ENCODE measurements around the gene ANO2.

The ANO2 gene

DNA sequence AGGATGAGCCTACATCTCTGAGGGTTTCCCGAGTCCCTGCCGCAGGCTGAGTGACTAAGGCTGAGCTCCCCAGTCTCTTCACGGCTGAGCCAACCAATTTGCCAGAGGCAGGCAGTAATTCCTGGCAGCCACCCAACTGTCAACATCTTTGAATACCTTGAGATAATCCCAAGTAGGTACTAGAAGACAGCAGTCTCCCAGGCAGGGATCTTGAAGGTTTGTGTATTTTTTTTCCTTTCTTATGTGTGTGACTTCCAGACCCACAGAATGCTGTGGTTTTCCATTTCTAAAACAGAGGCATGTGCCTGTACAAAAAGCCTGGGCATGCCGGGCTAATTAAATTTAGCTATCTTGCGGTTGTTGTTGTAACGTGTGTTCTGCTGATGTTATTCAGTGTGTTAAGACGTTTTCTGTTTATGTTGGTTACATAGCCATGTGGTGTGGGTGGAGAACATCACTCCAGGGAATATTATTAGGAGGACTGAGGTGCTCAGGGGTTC, 155.5 kb downstream of the ANO2 start:
- FAIRE-seq (no peak), DNase-seq (ENCODE audit: insufficient read length, low spot score) (no peak)

DNA sequence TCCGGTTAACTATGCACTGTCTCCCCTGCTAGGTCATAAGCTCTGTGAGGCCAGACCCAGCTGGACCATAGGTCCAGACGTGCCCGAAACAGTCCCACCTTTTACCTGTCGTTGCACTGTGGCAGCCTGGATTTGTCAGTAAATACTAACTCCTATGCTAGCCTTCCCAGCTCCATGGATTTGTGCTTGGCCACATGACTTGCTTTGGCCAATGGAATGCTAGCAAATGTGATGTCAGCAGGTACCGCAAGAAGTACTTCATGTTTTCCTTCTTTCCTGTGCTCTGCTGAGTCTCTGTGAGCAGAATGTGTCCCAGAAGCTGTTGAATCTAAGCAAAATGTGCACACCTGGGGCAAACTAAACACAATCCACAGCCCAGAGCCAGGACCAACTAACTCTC, 157.2 kb downstream of the ANO2 start:
- no peak for DNase-seq (ENCODE audit: insufficient read length, low spot score)
- peak; percentile 51 for FAIRE-seq

DNA sequence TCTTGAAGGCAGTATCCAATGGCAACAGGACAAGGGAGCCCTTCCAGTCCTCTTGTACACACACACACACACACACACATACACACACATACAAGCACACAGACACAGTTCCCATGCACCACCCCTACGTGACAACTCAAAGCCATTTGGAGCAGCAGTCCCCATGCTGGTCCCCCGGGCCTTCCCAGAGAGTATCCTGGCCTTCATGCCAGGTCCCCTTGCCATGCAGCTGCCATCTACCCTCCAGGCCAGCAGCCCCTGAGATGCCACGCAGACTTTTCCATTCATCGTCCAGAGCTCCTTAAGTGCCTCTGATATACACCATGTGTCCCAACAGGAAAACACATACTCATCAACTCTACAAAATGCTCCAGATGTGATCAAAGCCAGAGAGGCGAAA, 159.5 kb downstream of the ANO2 start:
- no peak for FAIRE-seq

DNA sequence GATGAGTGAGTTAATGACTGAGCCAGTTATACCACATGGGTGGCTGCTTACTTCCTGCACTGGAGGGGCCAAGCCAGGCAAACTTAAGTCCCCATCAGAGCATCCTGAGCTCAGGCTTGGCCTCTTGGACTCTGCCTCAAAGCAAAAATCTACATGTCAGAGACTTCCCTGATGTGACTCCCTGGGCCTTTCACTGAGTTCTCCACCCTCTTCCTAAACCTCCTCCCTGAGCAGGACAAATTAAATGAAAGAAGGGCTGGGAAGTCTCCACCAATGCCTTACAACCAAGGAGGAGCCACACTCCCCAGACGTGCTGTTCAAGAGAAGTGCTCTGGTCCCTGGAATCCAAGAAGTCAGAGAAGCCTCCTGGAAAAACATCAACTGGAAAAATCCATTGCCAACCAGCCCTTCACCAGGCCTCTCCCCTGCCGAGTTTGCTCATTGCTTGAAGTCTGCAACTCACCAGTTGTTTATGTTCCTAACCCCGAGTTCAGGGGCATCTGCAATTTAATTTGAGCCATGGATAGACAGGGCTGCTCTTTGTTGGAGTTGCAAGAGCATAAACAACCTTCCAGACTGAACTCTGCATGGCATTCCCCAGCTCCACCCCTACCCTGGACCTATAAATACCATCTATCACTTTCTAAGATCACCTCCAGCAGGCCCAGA, 160.5 kb downstream of the ANO2 start:
- DNase-seq (ENCODE audit: insufficient read length, low spot score) (no peak), FAIRE-seq (no peak)

More for the DNA sequence above, 159.5 kb downstream of the ANO2 start:
- no peak for DNase-seq (ENCODE audit: insufficient read length, low spot score)

DNA sequence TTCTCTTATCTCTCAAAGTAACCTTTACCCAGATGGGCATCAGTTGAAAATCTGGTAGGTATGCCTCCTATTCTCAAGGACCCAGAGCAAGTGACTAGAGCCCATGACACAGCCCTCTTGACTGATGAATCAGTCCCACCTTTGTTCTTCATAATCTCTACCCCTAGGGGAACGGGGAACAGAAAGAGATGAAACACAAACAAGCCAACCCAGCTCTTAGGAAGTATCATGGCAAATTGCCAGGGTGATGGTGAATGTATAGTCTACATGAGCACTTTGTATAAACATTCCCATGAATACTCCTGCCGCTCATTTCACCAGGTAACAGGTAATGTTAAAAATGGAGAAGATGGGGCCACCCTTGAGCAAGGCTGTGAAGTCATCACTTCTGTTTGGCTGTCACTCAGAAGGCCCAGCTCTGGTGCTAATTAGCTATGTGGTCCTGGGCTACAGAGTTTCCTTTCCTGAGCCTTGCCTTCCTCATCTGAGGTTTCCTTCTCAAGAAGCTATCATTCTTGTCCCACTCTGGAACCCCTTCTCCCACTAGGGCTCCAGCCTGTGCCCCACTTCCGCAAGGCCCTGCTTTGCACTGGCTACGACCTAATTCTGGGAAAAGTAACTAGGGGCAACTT, 161.7 kb downstream of the ANO2 start:
- FAIRE-seq (no peak), DNase-seq (ENCODE audit: insufficient read length, low spot score) (no peak)

DNA sequence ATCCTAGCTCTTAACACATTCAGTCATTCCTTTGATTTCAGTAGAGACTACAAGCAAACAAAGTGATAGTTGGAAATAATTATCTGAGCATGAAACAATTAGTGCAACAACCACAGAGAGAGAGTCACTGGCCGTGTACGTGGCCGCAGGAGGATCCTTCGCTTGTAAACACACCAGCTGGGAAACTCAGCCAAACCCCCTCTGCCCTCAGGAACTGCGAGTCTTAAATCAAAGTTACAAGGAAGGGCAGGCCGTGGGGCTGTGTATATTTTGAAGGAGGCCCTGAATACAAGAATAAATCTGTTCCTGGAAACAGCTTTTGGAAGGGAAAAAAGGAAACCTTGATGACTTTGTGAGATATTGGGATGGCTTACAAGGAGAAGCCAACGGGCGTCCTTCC, 164.5 kb downstream of the ANO2 start:
- DNase-seq (ENCODE audit: insufficient read length, low spot score) (no peak), FAIRE-seq (no peak)

DNA sequence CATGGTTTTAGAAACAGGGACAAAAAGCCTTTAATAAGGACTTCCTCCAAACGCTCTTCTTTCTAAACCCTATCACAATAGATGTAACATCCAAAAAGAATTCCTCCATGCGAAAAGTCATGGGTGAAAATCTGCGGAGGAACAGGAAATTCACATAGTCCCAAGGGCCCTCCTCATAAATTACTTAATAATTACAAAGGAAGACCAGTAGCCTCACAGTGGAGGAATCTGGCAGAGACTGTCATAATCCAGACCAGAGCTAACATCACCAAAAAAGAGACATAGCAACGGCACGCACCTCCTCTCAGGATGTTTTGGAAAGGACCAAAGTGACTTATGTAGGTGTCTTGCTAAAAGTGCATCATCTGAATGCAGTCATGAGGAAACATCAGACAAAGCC, 165.7 kb downstream of the ANO2 start:
- FAIRE-seq = no peak
- no peak for DNase-seq (ENCODE audit: insufficient read length, low spot score)

DNA sequence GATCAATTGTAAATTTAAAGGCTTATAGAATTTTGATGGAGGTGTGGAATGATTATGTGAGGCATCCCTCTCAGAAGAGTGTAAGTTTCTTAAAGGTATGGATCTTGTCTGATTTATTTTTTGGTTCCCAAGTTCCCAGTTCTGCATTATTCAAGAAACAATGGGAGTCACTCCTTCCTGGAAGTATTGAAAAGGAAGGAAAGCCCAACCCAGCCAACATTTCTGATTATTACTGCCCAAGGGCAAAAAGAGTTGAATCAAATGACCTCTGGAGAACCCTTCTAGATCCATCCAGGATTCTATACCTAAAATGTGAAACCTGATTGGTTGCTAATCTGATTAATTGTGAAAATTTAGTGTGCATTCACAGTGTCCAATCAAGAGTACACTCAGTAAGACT, 166.2 kb downstream of the ANO2 start:
- DNase-seq (ENCODE audit: insufficient read length, low spot score) = no peak
- FAIRE-seq = no peak

DNA sequence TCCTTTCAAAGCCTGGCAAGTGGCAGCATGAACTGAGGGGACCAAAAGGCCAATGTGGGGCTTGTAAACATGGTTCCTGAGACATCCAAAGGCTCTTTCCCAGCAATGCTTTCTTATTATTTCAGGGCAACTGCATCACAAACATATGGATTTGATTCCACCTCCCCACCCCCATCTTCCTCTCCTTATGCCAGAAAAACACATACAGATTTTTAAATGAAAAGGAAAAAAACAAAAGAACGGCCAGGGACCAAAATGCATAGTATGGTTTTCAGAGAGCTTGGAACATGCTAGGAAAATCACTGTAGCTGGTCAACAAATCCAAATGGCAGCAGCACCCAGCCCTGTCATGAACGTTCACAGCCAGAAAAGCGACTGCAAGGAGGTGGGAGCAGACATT, 167.6 kb downstream of the ANO2 start:
- FAIRE-seq (no peak), DNase-seq (ENCODE audit: insufficient read length, low spot score) (no peak)

DNA sequence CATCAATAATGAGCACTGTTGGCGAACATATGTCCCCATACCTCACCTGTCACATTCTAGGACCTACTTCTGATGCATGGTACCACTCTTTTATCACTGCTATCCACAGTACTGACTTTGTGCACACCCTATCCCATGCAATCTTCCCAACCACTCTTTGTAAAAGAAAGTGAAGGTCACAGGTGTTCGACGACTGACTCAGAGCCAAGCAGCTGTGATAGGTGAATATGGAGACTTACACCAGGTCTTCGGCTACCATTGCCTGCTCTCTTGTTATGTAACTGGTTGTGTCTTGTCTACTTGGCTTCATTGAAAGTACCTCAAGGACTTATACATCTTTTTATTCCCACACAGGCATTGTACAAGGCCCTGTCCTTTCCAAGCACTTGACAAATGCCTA, 169.0 kb downstream of the ANO2 start:
- no peak for DNase-seq (ENCODE audit: insufficient read length, low spot score)
- FAIRE-seq = peak; percentile 23

DNA sequence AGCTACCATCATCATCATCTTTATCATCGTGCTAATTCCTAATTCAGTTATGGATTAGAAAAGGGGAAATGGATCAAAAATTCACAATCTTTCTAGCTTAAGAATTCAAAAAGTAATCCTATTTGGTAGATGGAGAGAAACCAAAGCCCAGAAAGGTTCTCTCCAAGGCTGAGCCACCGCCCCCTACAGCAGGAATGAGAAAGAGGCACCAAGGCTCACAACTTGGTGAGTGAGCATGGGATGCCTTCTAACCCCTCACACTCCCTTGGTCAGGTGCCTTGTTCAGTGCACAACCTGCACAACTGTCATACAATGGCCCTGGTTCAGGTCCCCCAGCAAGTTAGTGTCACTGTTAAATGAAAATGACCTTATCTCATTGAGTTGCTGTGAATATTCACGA, 171.5 kb downstream of the ANO2 start:
- DNase-seq (ENCODE audit: insufficient read length, low spot score) = no peak
- no peak for FAIRE-seq

DNA sequence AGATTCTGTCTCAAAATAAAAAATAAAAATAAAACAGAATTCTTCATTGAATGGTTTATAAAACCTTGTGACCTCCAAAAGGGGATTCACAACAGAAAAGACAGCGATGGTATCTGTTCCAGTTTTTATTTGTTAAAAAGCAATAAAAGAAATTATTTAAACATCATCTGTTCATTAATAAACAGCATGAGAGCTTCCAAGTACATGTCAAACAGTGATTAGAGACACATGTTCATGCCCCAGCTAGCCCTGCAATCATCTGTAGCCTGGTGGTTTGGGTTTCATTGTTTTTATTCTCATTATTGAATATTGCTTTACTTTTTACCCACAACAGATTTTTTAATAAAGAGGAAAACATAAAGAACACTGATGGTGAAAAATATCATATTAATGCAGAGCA, 173.3 kb downstream of the ANO2 start:
- DNase-seq (ENCODE audit: insufficient read length, low spot score) (no peak), FAIRE-seq (no peak)

DNA sequence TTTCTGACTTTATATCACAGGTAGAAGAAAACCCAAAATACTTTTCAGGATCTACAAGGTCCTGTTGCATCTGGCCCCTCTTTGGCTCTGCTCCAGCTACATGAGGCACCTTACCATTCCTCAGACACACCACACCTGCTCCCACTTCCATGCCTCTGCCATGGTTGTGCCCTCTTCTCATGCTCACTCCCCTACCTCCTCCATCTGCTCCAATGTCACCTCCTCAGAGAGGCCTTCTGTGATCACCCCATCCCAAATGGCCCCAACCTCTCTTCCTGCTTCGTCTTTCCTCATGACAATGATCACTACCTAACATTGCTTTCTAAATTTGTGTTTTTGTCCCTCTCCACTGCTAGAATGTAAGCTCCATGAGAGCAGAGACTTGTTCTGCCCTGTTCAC, 174.3 kb downstream of the ANO2 start:
- DNase-seq (ENCODE audit: insufficient read length, low spot score) = no peak
- no peak for FAIRE-seq

DNA sequence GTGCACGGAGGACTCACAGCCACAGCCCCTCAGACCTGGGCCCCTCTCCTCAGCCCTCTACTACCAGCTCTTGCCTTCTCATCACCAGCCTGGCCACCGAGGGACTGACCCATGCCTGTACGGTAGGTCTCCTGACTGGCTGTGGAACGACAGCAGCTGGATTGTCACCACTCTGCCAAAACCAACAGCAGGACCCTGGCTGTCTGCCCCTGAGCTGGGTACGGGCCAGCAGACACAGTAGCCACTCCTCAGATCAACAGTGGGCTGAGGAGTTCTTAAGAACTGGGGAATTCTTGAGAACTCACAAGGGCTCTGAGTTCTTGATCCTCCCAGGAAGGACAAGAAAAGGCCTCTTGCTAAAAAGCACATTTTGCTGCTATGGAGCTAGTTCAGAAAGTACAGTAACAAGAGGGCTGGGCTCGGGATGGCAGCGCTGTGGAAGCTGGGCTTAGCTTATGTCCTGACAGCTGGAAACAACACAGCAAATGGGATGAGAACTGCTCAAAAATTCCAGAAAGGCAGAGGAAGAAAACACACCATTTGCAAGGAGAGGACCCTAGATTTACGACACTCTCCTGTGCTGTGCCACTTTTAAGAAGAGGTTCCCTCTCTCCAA, 176.4 kb downstream of the ANO2 start:
- DNase-seq (ENCODE audit: insufficient read length, low spot score) (no peak), FAIRE-seq (no peak)

DNA sequence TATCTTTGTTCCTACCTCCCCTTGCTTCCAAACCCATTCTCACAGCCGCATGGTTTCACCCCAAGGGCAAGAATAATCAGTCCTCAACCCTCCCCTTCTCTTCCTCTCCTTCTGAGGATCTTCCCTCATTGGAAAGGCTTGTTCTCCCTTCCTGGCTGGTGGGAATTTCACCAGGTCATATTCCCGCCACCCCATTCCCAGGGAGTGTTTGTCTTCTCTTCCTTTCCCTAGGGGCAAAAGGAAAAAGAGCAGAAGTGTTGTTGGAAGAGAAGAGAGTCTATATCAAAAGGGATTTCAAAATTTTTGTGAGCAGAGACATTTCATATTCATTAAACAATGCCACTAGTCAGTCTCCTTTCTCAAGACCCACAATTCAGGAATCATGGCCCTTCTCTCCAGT, 176.9 kb downstream of the ANO2 start:
- no peak for FAIRE-seq
- DNase-seq (ENCODE audit: insufficient read length, low spot score) = no peak

DNA sequence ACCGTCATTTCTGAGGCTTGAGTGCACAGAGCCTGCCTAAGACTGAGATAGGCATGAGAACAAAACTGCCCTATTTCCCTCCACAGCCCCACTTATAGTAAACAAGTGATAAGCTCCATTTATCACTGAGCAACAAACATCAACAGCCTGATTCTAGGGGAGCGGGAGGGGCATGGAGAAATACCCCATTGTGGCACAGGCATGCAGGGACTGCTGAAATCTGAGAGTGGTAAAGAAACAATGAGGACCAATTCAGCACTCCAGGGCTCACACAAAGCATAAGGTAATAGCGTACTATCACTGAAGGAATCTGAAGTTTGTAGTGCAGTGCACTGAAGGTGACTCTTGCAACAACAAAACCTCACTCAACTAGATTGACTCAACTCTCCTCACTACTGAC, 186.7 kb downstream of the ANO2 start:
- FAIRE-seq (peak; percentile 9), DNase-seq (ENCODE audit: insufficient read length, low spot score) (no peak)

DNA sequence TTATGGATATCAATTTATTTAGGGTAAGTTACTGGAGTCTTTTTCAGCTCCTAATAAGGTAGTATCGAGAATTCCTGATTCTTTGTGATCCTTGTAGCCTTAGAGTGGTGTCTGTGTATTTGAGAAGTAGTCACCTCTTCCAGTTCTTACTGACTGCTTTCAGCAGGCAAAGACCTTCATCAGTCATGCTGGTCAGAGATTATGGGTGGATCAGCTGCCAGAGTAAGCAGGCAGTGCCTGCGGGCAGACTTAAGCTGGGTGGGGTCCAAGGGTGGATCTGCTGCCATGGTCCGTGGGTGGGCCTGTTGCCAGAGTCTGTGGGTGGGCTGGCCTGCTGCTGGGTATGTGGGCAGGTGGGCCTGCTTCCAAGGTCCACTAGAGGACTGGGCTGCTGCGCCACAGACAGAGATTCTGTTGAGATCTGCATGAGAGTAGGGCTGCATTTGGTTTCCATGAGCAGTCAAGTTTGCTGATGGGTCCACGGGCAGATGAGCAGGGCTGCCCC, 188.7 kb downstream of the ANO2 start:
- FAIRE-seq (no peak), DNase-seq (ENCODE audit: insufficient read length, low spot score) (no peak)

DNA sequence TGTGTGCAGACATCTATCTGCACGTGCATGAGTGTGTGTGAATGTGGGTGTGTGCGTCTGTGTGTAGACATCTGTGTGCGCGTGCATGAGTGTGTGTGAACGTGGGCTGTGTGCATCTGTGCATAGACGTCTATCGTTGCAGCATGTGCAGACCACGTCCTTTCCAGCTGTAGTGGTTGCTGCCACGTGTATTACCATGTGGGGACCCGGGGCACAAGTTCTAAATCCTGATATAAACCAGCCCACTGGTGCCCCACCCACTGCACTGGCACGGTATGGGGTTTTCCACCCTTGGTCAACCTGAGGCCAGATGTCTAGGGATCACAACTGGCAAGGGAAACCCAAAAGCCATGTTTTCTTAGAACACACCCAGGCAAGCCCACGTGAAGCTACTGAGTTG, 197.0 kb downstream of the ANO2 start:
- DNase-seq (ENCODE audit: insufficient read length, low spot score) = no peak
- FAIRE-seq = peak; percentile 79

DNA sequence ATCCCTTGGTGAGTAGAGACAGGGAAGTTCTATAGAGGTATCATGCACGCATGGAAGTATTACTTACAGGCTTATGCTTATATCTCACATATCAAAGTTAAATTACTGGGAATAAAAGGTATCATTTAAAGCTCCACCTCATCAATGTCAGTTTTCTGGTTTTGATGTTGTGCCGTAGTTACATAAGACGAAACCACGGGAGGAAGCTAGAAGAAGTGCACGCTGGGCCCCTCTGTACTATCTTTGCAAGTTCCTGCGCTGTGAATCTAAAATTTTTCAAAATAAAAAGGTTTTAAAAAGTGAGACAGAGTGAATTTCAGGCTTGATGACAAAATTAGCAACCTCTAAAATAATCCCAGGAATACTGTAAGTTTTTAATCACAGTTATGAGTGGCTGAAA, 198.1 kb downstream of the ANO2 start:
- DNase-seq (ENCODE audit: insufficient read length, low spot score) (no peak), FAIRE-seq (no peak)

DNA sequence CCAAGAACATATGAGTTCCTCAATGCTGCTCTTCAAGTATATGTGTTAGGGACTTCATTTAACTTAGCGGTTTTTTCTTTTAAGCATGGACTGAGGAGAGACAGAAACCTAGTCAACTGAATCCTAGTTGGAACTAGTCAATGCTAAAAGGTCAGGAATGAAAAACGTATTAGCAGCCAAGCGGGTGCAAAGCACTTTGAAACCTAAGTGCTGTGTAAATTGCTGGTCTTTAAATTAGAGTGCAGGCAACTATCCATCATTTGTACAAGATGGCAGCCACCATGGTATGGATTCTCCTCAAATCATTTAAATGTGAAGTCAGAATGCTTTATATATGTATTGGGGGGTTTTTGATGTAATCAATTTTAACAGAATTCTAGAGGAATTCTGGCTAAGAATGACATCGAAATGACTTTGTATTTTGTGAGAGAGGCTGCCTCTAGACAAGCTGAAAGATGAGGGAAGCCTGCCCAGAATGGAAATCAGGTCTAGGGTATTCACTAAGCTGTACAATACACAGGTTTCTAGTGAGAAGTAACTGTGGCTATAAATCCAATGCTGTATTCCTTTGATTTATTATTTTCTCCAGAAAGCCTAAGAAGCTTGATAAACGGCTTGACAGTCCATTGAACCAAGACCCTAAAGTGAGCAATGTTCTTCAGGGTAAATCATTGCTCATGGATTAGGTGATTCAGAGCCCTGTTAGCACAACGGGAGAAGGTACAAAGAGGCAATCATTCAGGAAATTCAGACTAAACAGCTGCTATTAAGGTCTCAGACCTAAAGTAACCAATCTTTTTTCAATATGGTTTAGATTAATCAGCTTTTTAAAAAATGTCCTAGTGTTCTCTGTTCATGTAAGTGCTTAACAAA, 198.8 kb downstream of the ANO2 start:
- no peak for FAIRE-seq
- no peak for DNase-seq (ENCODE audit: insufficient read length, low spot score)

DNA sequence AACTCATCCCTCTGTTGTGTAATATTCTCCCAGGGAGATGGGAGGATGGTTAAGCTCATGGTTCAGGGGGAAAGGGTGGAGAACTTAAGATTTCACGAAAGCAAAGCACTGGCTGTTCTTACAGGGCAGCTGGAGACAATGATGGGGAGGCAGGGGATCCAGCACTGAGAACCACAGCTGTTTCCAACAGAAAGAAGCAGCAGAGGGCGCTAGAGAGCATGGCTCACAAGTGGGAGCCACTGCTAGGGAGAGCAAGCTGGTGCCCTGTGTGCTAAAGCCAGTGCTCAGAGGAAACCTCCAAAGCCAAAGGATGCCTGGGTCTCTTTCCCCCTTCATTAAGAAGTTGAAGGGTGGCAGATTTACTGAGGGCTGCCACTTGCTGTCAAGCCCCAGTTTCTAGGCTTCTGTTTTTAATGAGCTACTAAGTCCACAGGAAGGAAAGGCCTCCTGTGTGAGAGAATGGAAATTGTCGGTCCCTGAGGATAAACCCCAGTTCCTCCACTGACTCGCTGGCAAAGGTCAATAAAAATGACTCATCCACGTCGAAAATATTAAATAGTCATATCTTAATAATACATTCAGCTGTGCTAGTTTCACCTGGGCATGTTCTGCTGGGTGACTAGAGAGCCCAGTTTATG, 199.7 kb downstream of the ANO2 start:
- DNase-seq (ENCODE audit: insufficient read length, low spot score) = peak; percentile 66

More for the DNA sequence above, 199.7 kb downstream of the ANO2 start:
- no peak for FAIRE-seq
